HG03457 (cell line): Measurements from ENCODE around the gene C11orf91.
"Not testable (repeated sequence)": the region's sequence is repeated elsewhere in the genome, so short reads cannot be mapped to it uniquely, and the experiment has no call there.

Source experiments
- ATAC-seq: cut with Tn5 transposase; IDR thresholded peaks from one replicate; pipeline ENCODE4 v1.9.1; 2021; ENCODE audit warnings: moderate number of reproducible peaks; ENCODE audit not compliant: unreplicated experiment

Gene C11orf91

DNA sequence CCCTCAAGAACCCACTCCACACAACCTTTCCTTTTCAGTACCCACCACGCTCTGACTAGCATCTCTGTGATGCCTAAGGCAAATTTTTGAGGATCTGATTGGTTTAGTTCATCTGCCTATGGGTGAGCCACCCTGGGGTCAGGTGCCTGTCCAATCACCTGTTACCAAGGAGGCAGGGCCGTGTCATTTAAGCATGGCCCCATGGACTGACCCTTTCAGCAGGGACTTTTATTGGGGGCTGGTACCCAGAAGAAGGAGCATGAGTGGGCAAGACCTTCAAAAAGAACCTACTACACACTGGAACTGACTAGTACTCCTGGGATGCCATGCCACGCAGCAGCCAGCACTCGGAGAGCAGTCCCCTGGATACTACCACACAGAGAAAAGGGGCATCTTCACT, 28.4 kb downstream of the C11orf91 start:
- ATAC-seq: no peak

DNA sequence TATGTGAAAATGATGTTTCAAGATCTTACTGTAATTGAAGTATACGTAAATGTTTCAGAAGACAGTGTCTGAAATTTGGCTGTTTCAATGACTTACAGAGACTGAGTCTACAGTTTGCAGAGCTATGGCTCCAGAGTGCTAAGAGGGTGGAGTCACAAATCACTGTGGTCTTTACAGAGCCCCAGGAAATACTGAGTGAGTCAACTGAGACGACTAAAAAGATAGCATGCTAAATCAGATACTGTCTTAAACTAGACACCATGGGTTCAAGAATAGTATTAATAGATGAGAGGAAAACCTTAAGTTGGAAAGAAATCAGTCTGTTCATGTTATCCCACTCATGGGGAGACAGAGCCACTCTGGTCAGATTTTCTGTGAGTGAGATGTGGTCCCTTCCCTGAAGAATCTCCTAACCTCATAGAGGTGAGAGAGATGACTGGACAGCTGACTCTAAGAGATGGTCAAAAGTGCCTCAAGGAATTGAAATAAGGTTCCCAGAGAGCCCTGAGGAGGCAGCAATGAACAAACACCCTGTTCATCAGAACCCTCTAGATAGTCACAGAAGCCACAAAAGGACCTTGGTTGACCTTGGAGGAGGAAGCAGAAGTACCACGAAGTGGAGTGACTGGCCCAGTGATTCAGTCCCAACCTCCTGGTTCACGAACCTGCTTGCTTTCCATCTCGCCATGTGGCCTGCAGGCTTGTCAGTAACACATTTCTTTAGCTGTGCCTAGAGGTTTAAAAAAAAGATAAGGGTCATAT, 30.2 kb downstream of the C11orf91 start:
- ATAC-seq: no peak

DNA sequence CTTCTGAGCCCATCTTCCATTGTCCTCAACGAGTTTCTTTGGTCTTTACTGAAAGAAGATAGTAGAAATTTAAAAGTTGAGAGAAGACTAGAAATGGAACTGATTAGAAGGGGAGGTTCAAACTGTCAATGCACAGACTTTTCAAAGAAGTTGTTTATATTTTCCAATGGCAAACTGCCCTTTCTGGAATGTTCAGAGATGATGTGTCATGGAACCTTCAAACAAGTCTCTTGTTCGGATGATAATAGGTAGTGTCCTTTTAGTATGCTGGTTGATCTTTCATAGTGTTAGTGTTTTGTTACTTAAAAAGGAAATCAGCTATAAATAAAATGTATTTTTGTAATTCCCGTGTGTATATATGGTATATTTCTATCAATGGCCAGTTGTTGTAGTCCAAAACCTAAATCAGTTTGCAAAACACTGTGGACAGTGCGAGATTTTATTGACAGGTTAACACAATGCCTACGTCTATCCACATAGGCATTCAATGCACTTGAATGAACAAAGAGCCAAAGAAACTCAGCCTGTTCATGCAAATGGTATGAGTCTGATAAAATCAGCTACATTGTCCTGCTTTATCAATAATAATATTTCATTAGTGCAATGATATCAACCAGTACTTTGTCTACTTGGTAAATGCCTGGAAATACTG, 30.9 kb downstream of the C11orf91 start:
- ATAC-seq: no peak

DNA sequence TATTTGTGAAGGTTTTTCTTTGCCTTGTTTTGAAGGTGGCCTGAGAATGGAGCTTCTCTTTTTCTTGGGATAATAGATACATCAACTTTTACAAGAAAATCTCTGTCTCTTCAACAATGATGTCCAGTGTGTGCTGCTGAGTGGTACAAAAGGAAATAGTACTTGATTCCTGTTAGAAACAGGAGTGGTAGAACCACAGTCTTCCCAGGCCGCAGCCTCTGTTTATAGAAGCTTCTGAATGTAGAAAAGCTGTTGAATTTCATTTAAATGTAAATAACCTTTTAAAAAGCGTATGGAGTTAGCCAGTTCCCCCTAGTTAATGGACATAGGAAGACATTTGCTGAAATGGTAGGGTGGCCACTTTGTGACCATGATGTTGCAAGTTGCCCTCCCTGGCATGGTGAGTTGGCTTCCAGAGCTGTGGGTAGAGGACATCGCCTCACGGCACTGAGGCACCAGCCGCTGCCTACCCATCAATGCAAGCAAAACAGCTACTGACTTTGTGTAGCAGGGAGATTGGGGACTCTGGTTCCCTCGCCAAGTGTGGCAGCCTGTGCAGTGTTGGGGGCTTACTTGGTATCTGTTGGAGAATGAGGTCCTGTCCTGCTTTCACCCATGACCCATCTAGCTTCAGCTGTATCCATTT, 31.6 kb downstream of the C11orf91 start:
- no peak for ATAC-seq

DNA sequence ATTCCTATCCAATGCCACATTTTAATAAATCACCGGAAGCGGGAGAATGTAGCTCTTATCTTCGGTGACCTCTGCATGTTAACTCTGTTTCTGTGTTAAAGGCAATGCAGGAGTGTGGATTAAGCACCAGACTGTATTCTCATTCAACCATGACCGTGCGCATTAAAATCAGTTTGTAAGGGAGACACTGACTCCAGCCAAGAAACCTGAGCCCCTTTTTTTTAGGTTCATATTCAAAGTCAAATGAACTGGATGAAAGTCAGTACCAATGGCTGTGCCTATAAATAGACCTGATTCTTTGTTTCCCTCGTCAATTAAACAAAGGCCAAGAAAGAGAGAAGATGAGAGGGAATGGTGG, 32.2 kb downstream of the C11orf91 start:
- no peak for ATAC-seq

DNA sequence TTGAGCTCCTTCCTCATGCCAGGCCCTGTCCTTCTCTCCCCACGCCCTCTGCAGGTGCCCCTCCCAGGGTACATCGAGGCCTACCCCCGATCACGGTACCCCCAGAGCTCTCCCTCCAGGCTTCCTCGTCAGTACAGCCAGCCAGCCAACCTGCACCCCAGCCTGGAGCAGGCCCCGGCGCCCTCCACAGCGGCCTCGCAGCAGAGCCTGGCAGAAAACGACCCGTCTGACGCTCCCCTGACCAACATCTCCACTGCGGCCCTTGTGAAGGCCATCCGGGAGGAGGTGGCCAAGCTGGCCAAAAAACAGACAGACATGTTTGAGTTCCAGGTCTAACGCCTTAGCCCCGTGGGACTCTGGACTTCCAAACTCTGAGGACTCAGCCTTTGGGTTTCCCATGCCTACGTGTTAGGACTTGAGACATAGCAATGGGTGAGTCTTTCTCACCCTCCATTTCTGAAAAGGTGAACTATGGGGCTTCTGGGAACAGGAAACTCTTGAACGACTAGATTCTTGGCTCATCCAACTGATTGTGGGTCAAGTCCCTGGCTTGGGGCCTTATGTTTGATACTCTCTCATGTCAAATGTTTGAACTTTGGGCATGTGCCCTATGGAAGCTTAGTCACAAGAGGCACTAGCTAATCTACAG, 32.7 kb downstream of the C11orf91 start:
- no peak for ATAC-seq

DNA sequence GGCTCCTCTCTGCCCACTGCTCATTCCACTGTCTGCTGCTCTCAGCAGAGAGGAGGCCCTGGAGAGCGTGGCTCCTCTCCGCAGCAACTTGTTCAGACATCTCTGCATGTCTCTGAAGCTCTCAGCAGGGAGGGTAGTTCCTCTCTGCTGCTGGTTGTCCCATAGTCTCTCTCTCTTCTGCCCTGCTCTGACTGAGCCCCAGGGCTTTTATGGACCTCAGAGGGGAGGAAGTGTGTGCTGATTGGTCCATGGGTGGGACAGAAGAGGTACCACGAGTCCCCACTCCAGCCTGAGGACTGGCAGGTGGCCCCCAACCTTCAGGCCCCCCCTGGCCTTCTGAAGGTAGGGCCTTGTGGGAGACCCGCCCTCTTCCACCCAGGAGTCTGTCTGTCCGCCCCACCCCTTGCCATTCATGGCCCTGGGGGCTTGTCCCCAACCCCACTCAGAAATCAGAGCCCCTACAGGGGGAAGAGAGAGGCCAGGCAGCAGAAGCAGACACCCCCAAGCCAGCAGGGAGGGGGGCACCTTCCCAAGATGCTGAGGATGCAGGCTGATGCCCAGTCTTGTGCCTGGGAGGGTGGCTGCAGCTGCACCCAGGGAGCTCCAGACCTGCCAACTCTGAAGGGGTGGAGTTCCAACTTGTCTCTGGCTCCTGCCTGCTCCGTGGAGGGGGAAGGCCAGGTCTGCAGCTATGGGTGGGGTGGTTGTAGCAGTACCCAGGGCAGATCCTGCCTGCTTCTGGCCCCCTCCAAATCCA, 35.1 kb downstream of the C11orf91 start:
- no peak for ATAC-seq

DNA sequence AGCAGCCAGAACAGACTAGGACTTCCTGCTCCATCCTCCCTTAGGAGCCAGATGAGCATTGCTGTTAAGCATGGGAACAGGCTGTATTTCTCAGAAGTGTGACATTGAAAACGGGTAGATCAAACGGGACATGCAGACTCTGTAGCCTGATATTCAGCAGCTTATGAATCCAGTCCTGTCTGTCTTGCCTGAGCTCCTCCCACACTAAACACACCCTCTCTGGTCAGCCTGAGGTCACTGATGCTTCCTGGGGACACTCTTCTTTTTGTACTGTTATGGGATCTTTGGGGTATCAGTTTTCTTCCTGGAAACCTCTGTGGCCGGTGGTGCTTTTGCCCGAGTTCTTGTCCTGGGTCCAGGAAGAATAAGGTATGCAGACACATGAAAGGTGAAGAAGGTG, 35.8 kb downstream of the C11orf91 start:
- ATAC-seq: no peak

DNA sequence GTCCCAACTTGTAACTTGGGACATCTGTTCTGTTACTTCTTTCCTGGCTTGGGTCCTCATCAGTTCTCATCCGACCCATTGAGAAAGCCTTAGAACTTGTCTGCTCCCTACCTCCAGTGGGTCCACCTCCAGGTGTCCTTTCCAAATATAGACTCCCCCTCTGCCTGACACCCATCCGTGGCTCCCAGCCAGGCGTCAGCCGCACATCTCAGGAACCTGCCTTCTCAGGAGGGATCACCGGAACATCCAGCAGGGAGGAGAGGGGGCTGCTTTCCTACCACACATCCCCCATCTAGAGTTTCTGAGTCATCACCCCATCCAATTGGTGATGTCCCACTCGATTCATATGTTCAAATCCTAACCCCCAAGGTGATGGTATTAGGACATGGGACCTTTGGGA, 36.5 kb downstream of the C11orf91 start:
- no peak for ATAC-seq

DNA sequence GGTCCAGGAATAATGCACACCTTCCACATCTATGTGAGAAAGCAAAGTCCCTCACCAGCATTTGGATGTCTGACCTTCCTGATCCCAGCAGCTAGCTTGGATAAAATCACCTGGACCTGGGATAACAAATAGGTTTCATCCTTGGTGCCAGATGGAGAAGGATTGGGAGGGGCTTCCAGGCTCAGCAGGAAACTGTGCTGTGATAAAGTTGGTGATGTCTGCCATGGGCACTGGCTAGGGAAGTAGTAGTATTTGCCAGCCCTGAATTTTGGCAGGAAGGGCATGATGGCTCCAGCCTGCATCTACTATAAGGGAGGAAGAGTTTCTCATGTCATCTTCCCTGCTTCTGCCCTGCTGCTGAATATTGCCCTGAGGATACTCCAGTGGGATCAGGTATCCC, 37.5 kb downstream of the C11orf91 start:
- ATAC-seq: no peak

DNA sequence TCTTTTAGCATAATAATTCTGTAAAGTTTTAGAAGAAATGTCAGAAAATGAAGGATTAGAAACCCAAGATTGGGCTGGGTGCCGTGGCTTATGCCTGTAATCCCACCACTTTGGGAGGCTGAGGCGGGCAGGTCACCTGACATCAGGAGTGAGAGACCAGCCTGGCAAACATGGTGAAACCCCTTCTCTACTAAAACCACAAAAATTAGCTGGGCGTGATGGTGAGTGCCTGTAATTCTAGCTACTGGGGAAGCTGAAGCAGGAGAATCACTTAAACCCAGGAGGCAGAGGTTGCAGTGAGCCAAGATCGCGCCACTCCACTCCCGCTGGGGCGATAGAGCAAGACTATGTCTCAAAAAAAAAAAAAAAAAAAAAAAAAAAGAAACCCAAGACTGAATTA, 39.1 kb downstream of the C11orf91 start:
- ATAC-seq: not testable (repeated sequence)

DNA sequence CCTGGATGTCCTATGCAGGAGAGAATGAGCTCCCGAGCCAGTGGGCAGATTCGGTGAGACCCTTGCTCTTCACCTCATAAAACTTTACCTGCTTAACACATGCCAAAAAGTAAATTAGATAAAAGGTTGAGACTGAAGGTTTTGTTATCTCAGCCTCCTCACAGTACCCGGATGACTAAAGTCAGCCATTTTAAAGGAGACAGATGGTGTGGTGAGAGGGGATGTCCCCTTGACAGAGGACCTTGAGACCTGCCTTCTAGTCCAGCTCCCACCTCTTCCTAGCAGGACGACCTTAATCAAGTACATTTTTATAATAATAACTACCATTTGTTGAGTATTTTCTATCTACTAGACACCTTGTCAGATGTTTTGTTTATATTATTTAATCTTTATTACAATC, 39.7 kb downstream of the C11orf91 start:
- ATAC-seq: no peak

DNA sequence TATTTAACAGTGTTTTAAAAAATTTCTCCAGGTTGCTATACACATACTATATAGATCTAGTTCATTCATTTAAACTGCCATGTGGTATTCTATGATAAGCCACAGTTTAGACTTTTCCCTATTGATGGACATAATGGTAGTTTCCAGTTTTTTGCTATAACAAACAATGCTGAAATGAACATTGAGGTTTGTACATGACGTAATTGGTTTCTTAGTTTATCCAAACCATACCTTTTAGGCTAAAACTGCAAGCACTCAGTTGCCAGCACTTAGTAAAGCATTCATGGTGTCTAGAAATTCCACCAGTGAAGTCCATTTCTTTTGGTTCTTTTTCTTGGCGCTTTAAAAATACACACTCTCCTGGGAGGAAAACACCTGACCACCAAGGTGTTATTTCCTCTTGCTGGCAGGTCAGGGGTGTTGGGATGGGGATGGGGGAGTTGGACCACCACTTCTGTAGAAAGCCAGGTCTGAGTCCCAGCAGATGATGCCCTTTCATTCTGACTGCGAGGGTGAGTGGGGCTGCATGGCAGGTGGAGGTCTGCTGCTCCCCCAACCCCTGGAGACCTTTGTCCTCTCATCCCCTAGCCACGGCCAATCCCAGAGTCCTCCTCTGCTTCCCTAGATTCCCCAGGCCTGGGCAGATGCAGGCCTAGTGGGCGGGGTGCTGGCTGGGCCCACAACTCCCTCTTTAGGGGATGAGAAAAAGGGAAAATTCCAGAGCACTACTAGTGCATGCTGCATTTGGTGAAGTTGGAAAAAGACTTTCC, 41.1 kb downstream of the C11orf91 start:
- ATAC-seq: no peak

DNA sequence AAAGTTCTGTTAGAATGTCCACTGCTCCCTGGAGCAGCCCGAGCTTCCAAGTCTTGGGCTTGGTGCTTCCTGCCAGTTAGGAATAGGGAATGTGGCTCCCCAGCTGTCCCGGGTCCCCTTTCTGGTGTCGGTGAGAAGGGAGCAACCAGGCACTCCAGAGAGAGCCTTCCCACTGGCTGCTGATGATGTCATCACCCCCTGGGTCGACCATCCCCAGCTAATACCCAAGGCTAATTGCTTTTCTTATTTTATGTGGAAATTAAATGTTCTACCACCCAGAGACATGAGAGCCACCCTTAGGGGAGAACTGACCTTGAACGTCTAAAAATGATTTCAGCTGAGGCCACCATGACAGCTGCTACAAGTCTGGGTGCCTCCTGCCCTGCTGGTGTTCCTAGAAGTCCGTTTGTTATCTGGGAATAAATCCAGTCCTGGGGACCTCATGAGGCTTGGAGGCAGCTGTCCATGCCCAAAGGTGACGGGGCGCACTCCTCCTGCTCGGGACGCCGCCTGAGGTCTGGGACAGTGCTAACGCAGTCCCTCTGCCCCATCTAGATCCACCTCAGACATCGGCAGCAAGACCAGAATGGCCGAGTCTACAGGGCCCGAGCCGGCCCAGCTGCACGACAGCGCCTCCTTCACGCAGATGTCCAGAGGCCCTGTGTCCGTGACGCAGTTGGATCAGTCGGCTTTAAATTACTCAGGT, 42.3 kb downstream of the C11orf91 start:
- no peak for ATAC-seq

DNA sequence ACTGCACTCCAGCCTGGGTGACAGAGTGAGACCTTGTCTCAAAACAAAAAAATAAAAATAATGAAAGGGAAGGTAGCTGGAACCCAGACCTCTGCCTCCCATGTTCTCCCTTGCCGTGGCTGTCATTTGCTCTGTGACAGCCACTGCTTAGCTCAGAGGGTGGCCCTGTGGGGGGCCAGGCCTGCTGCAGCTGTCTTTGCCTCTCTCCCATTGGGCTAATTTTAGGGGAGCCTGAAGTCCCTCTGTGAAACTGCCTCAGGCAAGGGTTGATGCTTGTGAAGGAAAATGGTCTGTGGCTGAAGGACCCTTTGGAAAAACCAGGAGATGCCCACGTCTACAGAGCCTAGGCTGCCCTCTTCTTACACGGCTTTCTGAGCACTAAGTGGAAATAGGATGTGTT, 42.9 kb downstream of the C11orf91 start:
- no peak for ATAC-seq

DNA sequence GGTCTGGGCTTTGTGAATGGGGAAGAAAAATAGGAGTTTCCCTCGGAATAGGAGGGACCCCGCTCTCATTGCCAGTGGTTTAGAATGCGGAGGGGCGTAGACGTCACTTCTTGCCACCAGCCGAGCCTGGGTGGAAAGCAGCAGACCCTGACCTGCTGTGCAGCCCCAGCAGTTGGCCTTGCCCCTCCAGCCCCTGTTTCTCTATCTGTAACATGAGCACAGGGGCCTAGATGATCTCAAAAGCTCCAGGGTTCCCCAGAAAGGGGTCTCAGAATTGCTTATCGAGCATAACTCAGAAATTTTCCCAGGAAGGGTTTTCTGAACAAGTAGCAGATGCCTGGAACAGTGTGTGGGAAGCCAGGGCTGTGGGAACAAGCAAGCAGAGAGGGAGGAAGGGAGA, 43.9 kb downstream of the C11orf91 start:
- no peak for ATAC-seq

DNA sequence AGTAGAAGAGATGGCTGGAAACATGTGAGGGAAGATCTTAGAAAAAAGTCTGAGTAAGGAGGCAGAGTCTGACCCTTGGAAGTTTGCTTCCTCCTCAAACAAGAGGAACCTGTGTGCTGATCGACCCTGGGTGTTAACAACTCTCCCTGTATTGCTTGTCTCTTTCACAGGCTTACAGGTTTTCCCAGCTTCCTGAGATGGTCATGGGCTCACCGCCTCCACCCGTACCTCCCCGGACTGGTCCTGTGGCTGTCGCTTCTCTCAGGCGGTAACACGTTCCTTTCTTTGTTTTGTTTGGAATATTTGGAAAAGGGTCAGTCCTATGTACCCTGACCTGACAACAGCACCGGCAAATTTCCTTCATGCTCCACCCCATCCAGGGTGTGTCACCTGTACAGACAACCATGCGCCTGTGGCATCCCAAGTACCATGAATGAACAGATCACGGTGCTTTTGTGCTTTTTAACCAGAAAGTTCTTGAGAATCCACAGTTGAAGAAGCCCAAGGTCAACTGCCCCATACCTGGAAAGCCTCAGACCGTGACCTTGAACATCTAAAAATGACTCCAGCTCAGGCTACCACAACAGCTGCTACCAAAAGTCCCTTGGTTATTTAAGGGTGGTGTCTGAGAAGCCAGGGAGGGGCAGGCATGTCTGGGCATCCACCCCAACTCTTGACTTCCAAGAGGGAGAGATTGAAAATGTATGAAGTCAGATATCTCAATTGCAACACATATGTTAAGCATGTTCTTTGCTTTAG, 44.6 kb downstream of the C11orf91 start:
- ATAC-seq: no peak

DNA sequence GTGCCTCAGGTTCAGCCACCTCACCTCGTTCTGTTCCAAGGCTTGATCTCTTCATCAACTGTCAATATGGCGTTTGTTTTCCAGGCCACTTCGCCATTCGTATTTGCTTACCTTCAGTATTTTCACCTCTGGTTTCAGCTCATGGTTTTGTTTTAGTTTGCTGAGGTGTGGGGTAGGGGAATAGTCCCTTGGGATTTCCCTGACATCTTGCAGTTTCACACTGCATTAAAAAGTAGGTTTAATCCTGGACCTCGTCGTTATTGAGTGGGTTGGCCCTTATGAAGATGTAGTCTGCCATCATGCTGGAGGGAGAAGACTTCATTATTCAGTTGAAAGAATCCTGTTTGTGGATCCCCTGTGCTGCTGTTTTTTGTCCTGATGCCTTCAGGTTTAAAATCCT, 46.0 kb downstream of the C11orf91 start:
- ATAC-seq: no peak

DNA sequence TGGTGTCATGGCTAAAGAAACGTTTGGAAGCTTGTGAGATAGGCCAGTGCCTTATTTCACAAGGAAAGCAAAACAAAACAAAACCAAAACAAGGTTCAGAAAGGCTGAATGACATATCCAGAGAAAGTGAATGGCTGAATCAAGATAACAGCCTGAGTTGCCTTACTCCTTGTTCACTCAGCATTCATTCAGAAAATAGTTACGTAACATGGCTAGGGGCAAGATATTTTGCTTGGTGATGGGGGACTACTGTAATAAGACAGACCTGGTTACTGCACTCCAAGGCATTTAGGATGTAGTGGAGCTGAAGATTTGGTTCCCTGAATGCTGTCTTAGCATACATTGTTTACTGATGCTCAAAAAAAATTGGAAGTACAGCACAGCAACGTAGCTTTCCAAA, 47.7 kb downstream of the C11orf91 start:
- no peak for ATAC-seq
